Measurements from ENCODE around the gene JPH3.
"Not testable (repeated sequence)": the region's sequence is repeated elsewhere in the genome, so short reads cannot be mapped to it uniquely, and the experiment has no call there.

JPH3 gene

DNA sequence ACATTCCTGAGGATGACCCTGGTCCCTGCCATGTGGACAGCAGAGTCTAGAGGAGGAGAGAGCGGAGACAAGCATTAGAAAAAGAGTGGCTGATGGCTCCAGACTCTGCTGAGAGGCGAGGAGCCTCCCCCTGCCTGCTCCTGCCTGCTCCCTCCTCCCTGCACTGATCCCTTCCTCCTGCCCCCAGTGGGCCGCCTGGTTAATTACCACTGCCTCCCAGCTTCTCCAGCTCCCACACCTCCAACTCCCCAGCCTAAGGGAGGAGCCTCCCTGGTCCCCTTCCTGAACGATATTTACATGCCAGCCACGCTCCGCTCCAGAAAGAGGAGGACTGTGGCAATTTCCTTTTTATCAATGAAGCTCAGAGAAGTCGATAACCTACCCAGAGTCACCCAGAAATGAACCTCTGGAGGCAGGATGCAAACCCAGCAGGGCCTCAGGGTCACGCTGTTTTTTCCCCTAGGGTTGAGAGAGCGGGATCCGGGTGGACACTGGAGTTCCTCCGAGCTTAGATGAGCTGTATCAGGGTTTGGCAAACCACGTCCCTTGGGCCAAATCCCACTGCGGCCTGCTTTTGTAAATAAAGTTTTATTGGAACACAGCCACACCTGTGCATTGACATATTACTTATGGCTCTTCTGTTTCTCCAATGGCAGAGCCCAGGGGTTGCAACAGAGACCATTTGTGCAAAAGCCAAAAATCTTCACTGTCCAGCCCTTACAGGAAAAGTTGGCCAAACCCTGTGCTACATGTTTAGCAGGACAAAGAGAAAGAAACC, 27.1 kb upstream of the JPH3 start:
- DNase-seq: peak; percentile 63

DNA sequence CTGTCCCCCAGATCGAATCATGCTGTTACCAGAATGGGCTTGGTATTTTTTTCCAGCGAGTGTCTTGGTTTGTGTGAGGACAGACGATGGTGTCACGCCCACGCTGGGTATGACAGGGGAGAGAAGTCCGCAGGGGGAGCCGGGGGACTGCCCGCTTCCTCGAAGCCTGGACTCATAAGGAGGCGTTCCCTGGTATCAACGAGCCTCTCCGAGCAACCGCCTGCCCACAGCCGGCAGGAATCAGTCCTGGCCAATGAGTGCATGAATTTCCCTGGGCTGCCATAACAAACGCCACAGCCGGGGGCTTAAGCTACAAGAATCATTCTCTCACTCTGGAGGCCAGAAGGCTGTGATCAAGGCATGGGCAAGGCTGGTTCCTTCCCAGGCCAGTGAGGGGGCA, 26.1 kb upstream of the JPH3 start:
- DNase-seq: no peak

GRCh38 chr16:87578142-87578930, 24.0 kb upstream of the JPH3 start:
- DNase-seq: not testable (repeated sequence)

DNA sequence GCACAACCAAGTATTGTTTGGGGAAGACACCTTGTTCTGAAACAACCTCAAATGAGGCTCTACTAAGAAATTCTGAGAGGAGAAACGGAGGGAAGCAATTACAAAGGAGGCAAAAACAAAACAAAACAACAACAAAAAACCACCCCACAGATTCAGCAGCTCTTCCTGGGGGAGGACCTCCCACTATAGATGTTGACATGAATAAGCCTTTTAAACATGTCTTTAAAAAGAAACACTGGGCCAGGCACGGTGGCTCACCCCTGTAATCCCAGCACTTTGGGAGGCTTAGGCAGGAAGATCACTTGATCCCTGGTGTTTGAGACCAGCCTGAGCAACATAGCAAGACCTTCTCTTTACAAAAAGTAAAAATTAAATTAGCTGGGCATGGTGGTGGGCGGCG, 22.6 kb upstream of the JPH3 start:
- no peak for DNase-seq

GRCh38 chr16:87580855-87581261, 21.4 kb upstream of the JPH3 start:
- peak; percentile 4 for DNase-seq

DNA sequence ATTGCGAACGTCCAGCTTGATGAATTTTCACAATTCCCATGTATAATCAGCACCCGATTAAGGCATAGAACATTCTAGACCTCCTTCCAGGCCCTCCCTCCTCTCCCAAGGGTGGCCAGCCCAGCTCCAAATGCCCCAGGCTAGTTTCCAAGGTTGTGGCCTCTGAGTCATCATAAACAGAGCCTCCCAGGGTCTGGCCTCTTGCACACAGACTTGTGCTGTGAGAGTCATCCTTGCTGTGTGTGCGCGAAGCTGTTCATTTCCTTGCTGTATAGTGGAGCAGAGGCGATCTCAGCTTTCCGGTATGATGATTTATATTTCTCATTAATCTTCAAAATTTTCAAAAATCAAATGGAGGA, 20.5 kb upstream of the JPH3 start:
- DNase-seq: peak; percentile 28

DNA sequence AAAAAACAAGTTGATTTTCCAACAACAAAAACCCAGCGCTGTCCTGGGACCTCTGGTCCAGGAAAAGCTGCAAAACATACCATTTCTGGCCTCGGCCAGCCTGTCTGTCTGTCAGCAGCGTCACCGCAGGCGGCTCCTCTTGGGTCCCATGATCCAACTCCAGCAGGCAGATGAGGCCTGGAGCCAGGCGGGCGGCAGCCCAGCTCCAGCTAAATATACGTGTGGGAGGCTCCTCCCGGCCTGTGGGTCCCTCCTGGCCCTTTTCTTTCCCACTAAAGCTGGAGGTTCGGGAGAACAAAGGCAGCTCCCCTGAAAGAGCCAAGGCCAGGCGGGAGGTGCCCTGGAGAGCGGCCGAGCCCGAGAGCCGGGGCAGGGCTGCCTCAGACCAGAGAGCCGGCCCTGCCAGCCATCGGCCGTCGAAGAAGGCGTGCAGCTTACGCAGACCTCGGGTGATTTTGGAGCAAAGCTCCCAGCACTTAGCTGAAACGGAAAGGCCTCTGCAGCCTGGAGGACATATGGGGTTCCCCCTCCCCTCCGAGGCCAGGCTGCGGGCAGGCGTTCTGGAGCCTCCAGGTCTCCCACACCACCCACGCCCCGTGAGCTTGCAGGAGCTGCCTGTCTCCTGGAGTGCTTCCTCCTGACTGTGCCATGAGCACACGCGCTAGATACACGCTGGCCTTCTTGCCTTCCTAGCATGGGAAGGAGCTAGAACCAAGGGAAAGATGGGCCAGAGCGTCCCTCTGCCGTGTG, 19.9 kb upstream of the JPH3 start:
- DNase-seq: no peak

DNA sequence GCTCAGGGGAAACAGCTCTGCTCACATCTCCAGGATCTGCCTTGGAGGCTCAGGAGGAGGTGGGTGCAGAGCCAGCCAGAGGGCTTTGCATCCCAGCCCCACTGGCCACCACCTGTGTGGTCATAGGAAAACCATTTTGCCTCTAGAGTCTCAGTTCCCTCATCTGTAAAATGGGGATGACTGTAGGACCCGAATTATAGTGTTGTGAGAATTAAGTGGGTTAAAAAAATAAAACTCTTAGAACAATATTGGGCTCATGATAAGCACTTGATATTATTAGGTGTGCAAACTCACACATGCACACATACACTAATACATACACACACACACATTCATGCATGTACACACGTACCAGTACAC, 19.4 kb upstream of the JPH3 start:
- no peak for DNase-seq

GRCh38 chr16:87583453-87584131, 18.7 kb upstream of the JPH3 start:
- no peak for DNase-seq

GRCh38 chr16:87584271-87584670, 18.0 kb upstream of the JPH3 start:
- DNase-seq: no peak

DNA sequence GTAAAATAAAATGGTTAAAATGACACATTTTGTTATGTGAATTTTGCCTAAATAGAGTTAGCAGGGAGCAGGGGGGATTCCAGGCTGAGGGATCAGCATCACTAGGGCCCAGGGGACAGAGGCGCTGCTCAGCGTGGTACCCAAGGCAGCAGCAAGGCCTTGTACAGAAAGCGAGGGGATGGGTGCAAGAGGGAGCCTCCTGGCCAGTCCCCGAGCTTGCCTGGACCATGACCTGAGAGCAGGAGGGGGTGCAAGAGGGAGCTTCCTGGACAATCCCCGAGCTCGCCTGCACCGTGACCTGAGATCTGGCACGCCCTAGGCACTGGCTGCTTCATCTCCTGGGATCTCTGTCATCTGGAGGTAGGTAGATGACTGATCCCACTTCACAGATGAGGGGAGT, 17.3 kb upstream of the JPH3 start:
- DNase-seq: no peak

GRCh38 chr16:87585442-87586200, 16.7 kb upstream of the JPH3 start:
- DNase-seq: no peak

DNA sequence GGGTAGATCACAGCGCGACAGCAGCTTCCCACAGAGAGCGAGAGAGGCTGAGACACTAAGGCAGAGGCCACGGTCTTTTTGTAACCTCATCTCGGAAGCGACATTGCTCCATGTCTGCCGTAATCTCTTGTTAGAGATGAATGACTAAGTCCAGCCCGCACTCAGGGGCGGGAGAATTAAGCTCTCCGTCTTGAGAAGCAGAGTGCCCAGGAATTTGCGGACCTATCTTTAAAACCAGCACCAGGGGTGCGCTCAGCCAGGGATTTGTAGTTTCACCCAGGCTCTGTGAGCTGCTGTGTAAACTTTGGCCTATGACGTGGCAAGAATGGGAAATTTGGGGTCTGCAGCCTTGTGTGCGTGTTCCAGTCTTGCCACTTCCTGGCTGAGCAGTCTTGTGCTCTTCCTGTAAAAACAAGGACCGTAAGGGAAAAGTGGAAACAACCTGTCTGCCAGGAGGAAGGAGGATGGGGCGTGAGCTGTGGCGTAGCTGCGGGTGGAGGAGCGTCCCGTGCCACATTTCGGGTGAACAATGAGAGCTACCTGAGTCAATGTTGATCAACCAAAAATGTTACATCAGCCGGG, 16.0 kb upstream of the JPH3 start:
- DNase-seq: no peak

DNA sequence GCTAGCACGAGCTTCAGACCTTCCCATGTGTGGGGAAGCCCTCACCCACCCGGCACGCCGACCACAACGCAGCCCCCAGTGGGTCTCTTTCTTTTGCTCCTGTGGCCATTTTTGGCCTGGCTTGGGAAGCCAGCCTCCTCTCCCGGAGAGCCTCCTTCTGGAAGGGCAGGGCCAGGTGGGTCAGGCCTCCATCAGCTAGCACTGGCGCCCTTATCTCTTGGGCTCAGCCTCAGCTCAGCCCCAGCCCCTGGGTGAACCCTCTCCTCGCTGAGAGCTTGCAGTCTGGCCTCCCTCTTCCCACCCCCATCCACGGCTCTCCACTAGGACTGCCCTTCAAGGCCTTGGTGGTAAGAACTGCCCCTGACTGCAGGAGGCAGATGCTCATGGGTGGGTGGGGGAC, 14.7 kb upstream of the JPH3 start:
- DNase-seq: no peak

DNA sequence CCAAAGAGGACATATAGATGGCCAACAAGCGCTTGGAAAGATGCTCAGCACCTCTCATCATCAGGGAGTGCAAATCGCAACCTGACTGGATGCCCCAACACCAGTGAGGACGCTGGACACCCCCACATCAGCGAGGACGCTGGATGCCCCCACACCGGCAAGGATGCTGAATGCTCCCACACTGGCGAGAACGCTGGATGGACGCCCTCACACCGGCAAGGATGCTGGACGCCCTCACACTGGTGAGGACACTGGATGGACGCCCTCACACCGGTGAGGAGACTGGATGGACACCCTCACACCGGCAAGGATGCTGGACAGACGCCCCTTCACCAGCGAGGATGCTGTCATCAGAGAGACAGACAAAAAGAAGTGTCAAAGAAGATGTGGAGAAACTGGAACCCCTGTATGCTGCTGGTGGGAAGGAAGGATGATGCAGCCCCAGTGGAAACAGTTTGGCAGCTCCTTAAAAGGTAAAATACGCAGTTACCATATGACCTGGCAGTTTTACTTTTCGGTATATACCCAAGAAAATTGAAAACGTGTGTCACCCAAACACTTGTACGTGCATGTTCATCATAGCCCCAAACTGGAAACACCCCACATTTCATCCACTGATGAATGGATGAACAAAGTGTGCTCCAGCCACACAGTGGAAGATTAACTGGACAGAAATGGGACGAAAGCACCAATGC, 10.1 kb upstream of the JPH3 start:
- no peak for DNase-seq

DNA sequence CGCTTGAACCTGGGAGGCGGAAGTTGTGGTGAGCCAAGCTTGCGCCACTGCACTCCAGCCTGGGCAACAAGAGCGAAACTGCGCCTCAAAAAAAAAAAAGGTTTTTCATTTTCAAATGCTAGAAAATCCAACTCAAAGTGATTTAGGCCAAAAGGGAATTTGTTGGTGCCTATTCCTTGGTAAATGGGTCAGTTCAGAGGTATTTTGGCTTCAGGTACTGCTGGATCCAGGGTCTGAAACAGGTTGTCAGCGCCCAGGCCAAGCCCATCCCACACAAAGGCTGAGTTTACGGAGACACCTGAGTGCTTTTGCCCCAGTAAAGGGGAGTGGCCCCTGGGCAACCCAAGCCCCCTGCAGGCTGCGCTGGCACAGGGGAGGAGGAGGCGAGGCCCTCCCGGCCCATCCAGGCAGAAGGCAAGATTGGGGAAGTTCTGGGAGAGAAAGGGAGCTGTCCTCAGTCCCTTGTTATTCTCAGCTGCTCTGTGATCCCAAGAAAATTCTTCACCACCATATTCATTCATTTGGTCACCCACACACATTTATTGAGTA, 8.5 kb upstream of the JPH3 start:
- no peak for DNase-seq

DNA sequence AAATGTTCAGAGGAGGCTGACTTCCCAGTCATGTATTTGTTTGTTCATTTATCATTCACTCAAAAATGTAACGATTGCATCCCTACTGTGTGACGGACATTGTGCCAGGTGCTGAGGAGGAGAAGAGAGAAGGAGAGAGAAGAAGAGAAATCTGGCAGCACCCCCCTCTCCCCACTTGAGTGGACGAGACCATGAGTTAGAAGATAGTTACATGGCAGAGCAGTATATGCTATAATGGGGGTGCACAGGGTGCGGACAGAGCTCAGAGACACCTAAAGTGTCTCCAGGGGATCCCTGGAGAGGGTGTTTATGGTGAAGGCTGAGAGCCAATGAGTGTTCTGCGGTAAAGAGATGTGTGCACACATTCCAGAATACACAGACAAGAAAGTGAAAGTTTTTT, 6.6 kb upstream of the JPH3 start:
- DNase-seq: no peak

DNA sequence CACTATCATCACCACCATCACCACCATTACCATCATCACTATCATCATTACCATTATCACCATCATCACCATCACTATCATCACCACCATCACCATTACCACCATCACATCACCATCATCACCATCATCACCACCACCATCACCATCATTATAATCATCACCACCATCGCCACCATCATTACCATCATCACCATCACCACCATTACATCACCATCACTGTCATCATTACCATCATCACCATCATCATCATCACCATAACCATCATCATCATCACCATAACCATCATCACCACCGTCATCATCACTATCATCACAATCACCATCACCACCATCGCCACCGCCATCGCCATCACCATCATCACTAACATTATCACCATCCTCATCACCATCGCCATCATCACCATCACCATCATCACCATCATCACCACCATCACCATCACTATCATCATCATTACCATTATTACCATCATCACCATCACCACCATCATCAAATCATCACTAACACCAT, 4.9 kb upstream of the JPH3 start:
- DNase-seq: no peak

GRCh38 chr16:87598431-87598830, 3.9 kb upstream of the JPH3 start:
- DNase-seq: no peak

DNA sequence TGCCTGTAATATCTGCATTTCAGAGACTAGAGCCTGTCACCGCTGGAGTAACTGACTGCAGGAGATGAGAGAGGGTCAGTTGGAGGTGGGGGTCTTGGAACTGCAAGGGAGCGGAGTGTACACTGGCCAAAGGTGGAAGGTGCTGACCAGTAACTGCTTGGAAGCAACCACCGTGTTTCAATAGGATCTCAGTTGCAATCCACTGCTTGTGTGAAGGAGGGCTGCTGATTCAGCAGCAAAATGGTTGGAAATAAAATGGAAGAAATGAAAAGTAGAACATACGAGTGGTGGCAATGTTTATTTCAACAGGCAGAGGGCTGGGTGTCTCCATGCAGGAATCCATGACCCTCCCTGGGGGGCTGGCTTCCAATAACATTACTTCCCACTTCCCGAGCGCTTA, 2.1 kb upstream of the JPH3 start:
- DNase-seq: no peak

- DNase-seq: no peak
Measured at GRCh38 chr16:87601401-87601981, 817 bp upstream of the JPH3 start.

All from NCI-H69 (cell line).